Fibroblast of villous mesenchyme (primary cell): ENCODE results near the gene PFDN1. TPM values are rescaled to one million over a fixed set of nuclear protein-coding genes. Genes with fewer than 3 reads are reported as not detected.
"Not testable (repeated sequence)": the region's sequence is repeated elsewhere in the genome, so short reads cannot be mapped to it uniquely, and the experiment has no call there.

Experiments used
- DNase-seq: peaks from one replicate; pipeline ENCODE4 v3.0.0-alpha.2; 2010; ENCODE audit warnings: low read depth
- H3K4me3 ChIP-seq: 2 replicates; pipeline ENCODE4 v1.5.1; 2011; ENCODE audit warnings: low read depth, mild to moderate bottlenecking, low read length
- CTCF ChIP-seq: IDR thresholded peaks from 2 replicates; pipeline ENCODE4 v1.5.1; 2012; ENCODE audit warnings: low read depth, mild to moderate bottlenecking, low read length; ENCODE audit not compliant: insufficient read depth
- total RNA-seq: library from RNA; depleted of rRNA; stranded (reverse); fragments of >200 nt; gene quantifications from 2 replicates; pipeline ENCODE4 v1.2.3, GENCODE V29; 2012

The PFDN1 gene
- total RNA-seq, 1 donor, result 69.1 TPM

GRCh38 chr5:140345919-140346347 is 43.0 kb upstream of the PFDN1 start:
- H3K4me3 ChIP-seq, result peak overlapping the region; percentile 69
- peak; percentile 53 for DNase-seq
- TF ChIP-seq CTCF, result peak; percentile 41

GRCh38 chr5:140344683-140345423 is 42.0 kb upstream of the PFDN1 start:
- no peak for TF ChIP-seq CTCF
- no peak for DNase-seq
- no peak overlapping the region for H3K4me3 ChIP-seq

GRCh38 chr5:140343849-140344248 is 40.9 kb upstream of the PFDN1 start:
- not testable (repeated sequence) for DNase-seq, H3K4me3 ChIP-seq

GRCh38 chr5:140342896-140343295 is 40.0 kb upstream of the PFDN1 start:
- DNase-seq, result no peak
- no peak overlapping the region for H3K4me3 ChIP-seq
- no peak for TF ChIP-seq CTCF

- DNase-seq, result no peak
- no peak for TF ChIP-seq CTCF
- no peak overlapping the region for H3K4me3 ChIP-seq
Measured at GRCh38 chr5:140342287-140342686, 39.4 kb upstream of the PFDN1 start.

- DNase-seq, result no peak
- no peak overlapping the region for H3K4me3 ChIP-seq
- TF ChIP-seq CTCF, result no peak
Measured at GRCh38 chr5:140341591-140341990, 38.7 kb upstream of the PFDN1 start.

GRCh38 chr5:140340605-140341121 is 37.8 kb upstream of the PFDN1 start:
- DNase-seq, result no peak
- H3K4me3 ChIP-seq, result no peak overlapping the region
- no peak for TF ChIP-seq CTCF
